ENCODE data around the gene WNT5A. TPM values are rescaled to one million over a fixed set of nuclear protein-coding genes. Genes with fewer than 3 reads are reported as not detected.

Gene WNT5A
- total and polyA plus RNA-seq, 4 donors: 5.8 to 22.2 (median 11.2) TPM

DNA sequence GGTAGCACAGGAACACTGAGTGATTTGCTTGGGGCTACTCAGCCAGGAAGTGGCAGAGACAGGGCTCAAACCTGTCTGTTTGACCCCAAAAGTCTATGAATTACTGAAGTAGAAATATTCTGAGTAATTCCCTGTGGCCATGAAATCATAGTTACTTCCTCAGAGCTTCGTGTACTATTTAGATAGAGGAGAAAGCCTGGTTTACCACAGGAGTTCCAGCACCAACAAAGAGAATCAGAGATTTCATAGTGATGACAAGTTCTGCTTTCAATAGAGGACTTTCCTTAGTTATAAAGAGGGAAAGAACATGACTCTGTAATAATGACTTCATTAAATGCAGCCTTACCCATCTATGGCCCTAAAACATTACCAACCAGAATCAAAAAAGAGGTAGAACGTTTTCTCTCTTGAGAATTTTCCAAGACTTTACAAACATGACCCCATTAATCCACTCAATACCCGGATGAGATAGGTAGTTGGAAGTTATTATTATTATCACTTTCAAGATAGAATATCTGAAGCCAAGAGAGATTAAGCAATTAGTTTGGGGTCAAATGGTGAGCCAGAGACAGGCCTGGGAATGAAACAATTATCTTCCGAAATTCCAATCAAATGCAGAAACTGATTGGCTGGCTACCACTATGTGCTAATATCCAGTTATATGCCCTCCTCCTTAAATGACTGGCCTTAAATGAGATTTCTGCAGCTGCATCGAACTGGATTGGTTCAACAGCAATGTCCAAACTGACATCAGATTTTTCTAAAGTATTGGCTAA, 13.6 kb upstream of the WNT5A start:
- no peak for DNase-seq
- no peak for ATAC-seq (ENCODE audit: insufficient read depth, low FRiP score)
- Histone ChIP-seq H3K4me3 (no peak overlapping the region), H3K27me3 (ENCODE audit: control insufficient read depth in 3 of 3, insufficient read depth in 3 of 3, low read length in 2 of 3) (peaks cover 0 to 6% (median 0%) of the 10 kb centered on the region in 3 donors), H3K4me1 (ENCODE audit: control insufficient read depth in 5 of 5, insufficient read depth in 5 of 5, low read length in 5 of 5) (no peaks in the 10 kb centered on the region), H3K9me3 (ENCODE audit: control insufficient read depth in 4 of 4, insufficient read depth in 3 of 4, low read length in 3 of 4) (no peaks in the 10 kb centered on the region), H3K36me3 (ENCODE audit: control insufficient read depth in 4 of 4, insufficient read depth in 4 of 4, low read length in 4 of 4) (no peaks in the 10 kb centered on the region), H3K27ac (ENCODE audit: low read depth in 1 of 2, low read length in 1 of 2) (no peak overlapping the region), H3K9ac (ENCODE audit: insufficient read depth in 1 of 2, low read length in 2 of 2) (no peak overlapping the region)
- 70 to 75% methylated on average over 5 of the region's 5 CpGs for WGBS, 2 donors
- TF ChIP-seq, protein P1, sequence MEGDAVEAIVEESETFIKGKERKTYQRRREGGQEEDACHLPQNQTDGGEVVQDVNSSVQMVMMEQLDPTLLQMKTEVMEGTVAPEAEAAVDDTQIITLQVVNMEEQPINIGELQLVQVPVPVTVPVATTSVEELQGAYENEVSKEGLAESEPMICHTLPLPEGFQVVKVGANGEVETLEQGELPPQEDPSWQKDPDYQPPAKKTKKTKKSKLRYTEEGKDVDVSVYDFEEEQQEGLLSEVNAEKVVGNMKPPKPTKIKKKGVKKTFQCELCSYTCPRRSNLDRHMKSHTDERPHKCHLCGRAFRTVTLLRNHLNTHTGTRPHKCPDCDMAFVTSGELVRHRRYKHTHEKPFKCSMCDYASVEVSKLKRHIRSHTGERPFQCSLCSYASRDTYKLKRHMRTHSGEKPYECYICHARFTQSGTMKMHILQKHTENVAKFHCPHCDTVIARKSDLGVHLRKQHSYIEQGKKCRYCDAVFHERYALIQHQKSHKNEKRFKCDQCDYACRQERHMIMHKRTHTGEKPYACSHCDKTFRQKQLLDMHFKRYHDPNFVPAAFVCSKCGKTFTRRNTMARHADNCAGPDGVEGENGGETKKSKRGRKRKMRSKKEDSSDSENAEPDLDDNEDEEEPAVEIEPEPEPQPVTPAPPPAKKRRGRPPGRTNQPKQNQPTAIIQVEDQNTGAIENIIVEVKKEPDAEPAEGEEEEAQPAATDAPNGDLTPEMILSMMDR (IDR thresholded peaks at IDR 0.05; ENCODE audit: control extremely low read depth, extremely low read depth): no peak

DNA sequence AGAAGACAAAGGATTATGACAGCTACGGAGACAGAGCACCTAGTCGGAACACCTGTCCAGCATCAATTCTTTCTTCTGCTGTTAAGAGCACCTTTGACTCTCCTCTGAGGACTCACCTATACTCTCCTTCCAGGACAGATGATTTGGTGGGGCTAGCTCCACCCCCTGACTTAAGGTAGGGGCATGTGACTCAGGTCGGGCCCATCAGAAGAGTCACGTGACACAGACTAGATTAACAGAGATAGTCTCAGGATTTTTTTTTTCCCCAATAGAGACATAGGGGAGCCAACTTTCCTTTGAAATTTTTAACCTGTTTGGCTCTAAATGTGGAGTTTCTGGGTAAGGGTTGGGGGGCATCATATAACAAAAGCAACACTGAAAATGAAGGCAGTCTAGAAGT, 11.4 kb upstream of the WNT5A start:
- no peak overlapping the region for H3K9ac ChIP-seq (ENCODE audit: insufficient read depth in 1 of 2, low read length in 2 of 2)
- no peaks in the 10 kb centered on the region for H3K4me1 ChIP-seq (ENCODE audit: control insufficient read depth in 5 of 5, insufficient read depth in 5 of 5, low read length in 5 of 5)
- TF ChIP-seq, protein P1 (IDR thresholded peaks at IDR 0.05; ENCODE audit: control extremely low read depth, extremely low read depth): no peak
- 89 to 91% methylated on average over 4 of the region's 4 CpGs for WGBS, 2 donors
- DNase-seq: no peak
- no peak overlapping the region for H3K4me3 ChIP-seq
- peaks cover 0 to 6% (median 4%) of the 10 kb centered on the region in 3 donors for H3K27me3 ChIP-seq (ENCODE audit: control insufficient read depth in 3 of 3, insufficient read depth in 3 of 3, low read length in 2 of 3)
- no peaks in the 10 kb centered on the region for H3K36me3 ChIP-seq (ENCODE audit: control insufficient read depth in 4 of 4, insufficient read depth in 4 of 4, low read length in 4 of 4)
- ATAC-seq (ENCODE audit: insufficient read depth, low FRiP score): no peak
- H3K9me3 ChIP-seq (ENCODE audit: control insufficient read depth in 4 of 4, insufficient read depth in 3 of 4, low read length in 3 of 4): no peaks in the 10 kb centered on the region
- no peak overlapping the region for H3K27ac ChIP-seq (ENCODE audit: low read depth in 1 of 2, low read length in 1 of 2)

DNA sequence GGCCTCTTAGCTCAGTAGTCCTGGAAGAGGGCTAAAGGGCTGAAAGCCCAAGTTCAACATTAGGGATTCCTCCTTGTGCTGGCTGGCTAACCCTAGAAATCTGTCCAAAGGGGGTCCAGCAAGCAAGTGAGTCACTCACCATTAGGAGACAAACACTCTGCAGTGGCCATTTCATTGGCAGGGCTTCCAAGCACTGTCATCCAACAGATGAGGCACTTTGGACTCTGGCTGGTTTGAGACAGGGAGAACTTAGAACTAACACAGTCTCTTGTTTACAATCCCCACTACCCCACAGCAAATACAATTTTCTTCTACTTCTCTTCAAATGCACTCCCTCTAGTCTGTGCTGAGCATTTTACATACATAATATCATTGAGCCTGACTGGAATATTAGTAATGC, 10.1 kb upstream of the WNT5A start:
- Histone ChIP-seq H3K36me3 (ENCODE audit: control insufficient read depth in 4 of 4, insufficient read depth in 4 of 4, low read length in 4 of 4) (no peaks in the 10 kb centered on the region), H3K9me3 (ENCODE audit: control insufficient read depth in 4 of 4, insufficient read depth in 3 of 4, low read length in 3 of 4) (no peaks in the 10 kb centered on the region), H3K4me1 (ENCODE audit: control insufficient read depth in 5 of 5, insufficient read depth in 5 of 5, low read length in 5 of 5) (no peaks in the 10 kb centered on the region), H3K9ac (ENCODE audit: insufficient read depth in 1 of 2, low read length in 2 of 2) (no peak overlapping the region), H3K27me3 (ENCODE audit: control insufficient read depth in 3 of 3, insufficient read depth in 3 of 3, low read length in 2 of 3) (peaks cover 0 to 5% (median 4%) of the 10 kb centered on the region in 3 donors), H3K27ac (ENCODE audit: low read depth in 1 of 2, low read length in 1 of 2) (no peak overlapping the region), H3K4me3 (no peak overlapping the region)
- no peak for DNase-seq
- TF ChIP-seq, protein P1 (IDR thresholded peaks at IDR 0.05; ENCODE audit: control extremely low read depth, extremely low read depth): no peak
- ATAC-seq (ENCODE audit: insufficient read depth, low FRiP score): no peak
